Fibroblast of skin of left biceps (primary cell): ENCODE data around the gene SORL1.
"Not testable (repeated sequence)": the region's sequence is repeated elsewhere in the genome, so short reads cannot be mapped to it uniquely, and the experiment has no call there.

ENCODE experiments used
- DNase-seq, 2 experiments: peaks; one replicate each; pipeline ENCODE4 v3.0.0-alpha.2; 2013; ENCODE audit warnings: low read depth in 2 of 2

The SORL1 gene

GRCh38 chr11:121561240-121561639 lies 109.1 kb downstream of the SORL1 start:
- no peak for DNase-seq

- no peak for DNase-seq
These were observed 109.6 kb downstream of the SORL1 start for GRCh38 chr11:121561716-121562115.

DNA sequence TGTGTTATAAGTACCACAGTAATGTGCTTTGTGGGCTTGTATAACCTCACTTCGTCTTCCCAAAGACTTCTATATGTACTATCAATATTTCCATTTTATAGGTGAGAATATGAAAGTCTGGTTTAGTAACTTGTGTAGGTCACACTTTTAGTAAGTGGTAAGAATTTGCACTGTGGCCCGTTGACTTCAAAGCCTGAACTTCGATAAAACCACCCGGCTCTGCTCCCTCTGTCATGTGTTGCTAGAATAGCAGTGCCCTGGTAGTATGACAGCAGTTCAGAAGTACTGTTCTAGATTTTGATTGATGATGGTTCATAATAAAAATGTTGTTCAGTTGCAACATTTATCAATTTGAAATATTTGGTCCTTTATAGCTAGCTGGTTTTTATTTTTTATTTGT lies 110.9 kb downstream of the SORL1 start:
- no peak for DNase-seq

GRCh38 chr11:121563900-121564822 lies 112.0 kb downstream of the SORL1 start:
- no peak for DNase-seq

DNA sequence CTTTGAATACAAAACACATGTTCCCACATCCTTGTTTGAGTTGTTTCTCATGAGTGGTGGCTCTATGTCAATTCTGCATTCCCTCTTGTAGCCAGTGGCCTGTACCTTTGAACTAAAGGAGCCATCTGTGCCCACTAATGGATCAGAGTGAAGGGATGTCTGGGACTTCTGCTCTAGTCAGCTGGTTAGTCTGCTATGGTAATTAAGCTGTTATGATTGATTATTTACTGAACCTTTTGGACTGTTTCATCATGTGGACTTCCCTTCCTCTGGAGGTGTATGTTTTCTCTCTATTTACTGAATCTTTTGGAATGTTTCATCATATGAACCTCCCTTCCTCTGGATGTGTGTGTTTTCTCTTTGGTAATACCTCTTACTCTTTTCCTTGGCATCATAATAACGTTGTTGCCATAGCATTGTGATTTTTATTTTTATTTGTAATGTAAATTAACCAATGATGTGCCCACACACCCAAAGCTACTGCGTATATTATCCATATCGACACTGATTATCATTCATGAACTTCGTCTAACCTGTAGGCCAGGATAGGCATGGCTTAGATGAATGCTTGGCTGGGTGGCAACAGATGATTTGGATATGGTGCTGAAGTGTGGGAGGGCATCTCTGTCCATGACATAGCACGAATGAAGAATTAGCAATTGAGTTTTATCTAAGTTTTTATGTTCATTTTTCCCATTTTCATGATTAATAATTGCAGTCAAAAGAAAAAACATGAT lies 113.0 kb downstream of the SORL1 start:
- no peak for DNase-seq

- no peak for DNase-seq
These were observed 114.4 kb downstream of the SORL1 start for GRCh38 chr11:121566279-121567168.

GRCh38 chr11:121567995-121568394 lies 115.9 kb downstream of the SORL1 start:
- no peak for DNase-seq

DNA sequence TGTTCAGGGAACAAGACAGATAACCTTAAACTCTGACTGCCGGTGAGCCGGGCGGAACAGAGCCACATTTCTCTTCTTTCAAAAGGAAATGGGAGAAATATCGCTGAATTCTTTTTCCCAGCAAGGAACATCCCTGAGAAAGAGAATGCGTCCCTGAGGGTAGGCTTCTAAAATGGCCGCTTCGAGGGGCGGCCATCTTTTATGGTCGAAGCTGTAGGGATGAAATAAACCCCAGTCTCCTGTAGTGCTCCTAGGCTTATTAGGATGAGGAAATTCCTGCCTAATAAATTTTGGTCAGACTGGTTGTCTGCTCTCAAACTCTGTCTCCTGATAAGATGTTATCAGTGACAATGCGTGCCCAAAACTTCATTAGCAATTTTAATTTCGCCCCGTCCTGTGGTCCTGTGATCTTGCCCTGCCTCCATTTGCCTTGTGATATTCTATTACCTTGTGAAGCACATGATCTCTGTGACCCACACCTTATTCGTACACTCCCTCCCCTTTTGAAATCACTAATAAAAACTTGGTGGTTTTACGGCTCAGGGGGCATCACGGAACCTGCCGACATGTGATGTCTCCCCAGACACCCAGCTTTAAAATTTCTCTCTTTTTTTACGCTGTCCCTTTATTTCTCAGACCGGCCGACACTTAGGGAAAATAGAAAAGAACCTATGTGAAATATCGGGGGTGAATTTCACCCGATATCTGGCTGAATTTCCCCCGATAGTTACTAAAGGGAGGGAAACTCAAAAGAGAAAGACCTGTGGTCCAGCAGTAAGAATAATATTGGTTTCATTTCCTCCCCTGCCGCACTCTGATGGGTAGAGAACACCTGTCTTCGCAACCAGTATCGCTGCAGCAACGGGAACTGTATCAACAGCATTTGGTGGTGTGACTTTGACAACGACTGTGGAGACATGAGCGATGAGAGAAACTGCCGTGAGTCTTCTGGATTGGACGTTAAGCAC lies 117.5 kb downstream of the SORL1 start:
- DNase-seq: not testable (repeated sequence)

DNA sequence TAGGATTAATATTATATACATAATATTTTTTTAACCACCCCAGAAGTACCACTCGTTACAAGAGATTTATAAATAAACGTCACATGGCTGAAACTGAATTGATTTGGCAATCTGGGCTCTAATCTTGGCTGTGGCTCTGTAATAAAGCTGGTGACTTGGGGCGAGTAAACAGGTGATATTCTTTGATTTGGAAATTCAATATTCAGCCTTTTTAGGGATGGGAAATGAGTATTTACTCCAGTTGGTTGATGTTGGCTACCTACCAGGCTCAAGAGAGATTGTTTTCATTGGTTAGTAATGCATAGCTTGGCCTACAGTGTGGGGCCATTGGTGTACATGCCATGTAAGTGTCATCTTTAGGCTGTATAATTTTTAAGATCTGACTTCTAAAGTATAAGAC lies 118.3 kb downstream of the SORL1 start:
- DNase-seq: no peak

GRCh38 chr11:121571506-121571905 lies 119.4 kb downstream of the SORL1 start:
- DNase-seq: no peak

DNA sequence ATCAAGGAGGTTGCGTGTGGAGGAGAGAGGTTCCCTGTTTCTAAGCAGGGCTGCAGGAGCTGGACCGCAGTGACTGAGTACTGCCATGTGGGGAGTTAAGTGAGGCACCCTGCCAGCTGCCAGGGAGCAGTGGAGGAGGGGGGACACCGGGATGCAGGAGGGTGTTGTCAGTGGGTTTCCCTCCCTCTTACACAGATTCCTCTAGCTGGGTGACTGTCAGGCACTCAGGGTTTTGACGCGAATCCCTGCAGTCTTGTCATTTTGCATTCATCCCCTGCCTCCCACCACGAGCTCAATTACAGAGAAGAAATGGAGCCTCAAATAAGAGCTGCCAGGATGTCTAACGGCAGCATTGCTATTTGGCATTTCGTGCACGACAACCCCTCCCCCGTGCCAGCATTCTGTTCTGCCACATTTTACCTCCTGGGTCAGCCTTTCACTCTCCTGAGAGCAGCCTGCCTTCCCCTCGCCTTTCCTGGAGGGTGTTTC lies 120.5 kb downstream of the SORL1 start:
- DNase-seq: no peak

DNA sequence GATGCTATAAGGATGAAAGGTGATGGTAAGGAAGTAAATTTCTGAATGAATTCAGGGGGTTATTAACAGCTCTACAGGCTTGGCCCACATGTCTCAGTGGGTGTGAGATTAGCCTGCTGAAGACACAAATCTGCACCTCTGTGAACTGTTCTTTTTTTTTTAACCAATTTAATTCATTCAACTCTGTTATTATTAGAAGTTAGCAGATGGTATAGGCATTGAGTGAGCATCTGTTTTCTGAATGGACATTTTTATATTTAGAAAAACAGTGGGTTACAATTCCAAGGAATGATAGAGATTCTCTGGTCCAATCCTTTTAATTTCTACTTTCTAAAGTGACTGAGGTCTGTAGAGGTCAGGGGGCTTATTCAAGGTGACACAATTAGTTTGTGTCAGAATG lies 122.7 kb downstream of the SORL1 start:
- DNase-seq: no peak

GRCh38 chr11:121575250-121575962 lies 123.3 kb downstream of the SORL1 start:
- DNase-seq: no peak

DNA sequence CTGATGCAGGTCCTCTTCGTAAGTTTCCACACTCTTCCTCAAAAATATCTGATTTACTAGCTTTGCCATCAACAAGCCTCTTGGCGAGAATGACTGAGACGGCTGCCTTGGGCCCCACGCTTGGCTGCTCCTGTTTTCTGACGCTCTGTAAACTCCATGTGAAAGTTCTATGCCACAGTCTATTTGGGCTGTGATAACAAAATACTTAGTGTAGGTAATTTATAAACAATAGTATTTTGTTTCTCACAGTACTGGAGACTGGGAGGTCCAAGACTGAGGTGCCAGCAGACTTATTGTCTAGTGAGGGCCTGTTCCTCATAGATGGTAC lies 123.8 kb downstream of the SORL1 start:
- DNase-seq: no peak

DNA sequence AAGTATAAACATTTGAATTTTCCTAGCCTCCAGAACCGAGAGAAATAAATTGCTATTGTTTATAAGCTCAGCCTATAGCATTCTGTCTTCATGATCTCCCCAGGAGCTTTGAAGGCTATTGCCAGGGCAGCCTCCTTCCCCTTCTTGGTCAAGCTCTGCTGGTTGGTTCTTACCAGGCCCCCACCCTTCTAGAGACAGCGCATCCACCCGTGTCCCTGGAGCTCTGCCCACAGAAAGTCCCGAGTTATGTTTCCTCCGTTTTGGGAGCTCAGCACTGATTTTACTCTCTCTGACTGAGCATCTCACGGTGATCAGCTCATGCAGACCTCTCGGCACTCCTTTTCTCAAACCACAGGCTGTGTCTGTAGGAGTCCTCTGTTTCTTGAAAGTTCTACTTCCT lies 124.4 kb downstream of the SORL1 start:
- no peak for DNase-seq

GRCh38 chr11:121577106-121577848 lies 125.2 kb downstream of the SORL1 start:
- no peak for DNase-seq

DNA sequence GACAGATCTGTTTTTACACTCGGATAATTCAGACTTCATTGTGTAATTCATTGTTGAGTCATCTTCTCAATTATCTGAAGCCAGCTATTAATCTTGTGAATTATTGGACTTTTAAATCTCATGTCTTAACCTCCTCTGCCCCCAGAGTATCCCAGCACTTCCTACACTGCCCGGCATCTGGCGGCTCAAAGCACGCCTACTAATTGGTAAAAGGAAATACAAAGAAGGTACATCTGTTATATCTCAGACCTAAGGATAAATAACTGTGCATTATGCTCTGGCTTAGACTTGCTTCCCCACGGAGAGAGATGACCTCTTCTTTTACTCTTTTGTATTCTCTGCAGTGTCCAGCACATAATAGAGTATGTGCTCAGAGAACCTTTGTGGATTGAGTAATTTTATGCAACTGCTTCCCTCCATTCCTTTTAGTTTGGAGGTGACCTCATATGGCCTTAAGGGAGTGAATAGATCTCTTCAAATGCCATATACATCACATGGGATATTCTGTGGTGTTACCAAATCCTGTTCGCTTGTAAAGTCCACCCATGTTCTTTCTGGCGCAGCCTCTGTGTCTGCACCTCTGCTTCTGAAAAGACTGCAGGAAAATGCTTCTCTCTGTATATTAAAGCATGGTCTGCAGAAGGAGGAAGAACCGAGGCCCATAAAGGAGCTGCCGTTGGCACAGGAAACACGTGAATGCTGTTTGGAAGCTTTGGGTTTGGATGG lies 126.3 kb downstream of the SORL1 start:
- DNase-seq: no peak

DNA sequence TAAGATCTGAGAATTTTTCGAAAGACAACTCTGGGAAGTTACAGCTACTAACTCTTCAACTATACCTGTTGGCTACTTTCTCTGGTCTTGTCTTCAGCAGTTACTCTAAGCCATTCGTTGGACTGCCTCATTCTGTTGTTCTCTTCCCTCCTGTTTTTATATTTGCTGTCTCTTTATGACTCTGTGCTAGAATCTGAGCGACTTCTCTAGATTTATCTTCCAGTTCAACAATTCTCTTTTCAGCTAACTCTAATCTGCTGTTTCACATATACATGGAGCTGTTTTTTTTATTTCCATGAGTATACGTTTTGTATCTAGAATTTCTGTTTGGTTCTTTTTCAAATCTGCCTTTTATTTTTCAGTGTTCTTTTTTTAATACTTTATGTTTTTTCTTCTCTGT lies 128.0 kb downstream of the SORL1 start:
- DNase-seq: no peak

- no peak for DNase-seq
These were observed 129.5 kb downstream of the SORL1 start for GRCh38 chr11:121581607-121582006.
